Measurements from ENCODE around the gene INPP5F. TPM values are rescaled to one million over a fixed set of nuclear protein-coding genes. Genes with fewer than 3 reads are reported as not detected.
"Not testable (repeated sequence)": the region's sequence is repeated elsewhere in the genome, so short reads cannot be mapped to it uniquely, and the experiment has no call there.

INPP5F gene
- total RNA-seq, 1 donor from 2014 or later, result 18.3 TPM

DNA sequence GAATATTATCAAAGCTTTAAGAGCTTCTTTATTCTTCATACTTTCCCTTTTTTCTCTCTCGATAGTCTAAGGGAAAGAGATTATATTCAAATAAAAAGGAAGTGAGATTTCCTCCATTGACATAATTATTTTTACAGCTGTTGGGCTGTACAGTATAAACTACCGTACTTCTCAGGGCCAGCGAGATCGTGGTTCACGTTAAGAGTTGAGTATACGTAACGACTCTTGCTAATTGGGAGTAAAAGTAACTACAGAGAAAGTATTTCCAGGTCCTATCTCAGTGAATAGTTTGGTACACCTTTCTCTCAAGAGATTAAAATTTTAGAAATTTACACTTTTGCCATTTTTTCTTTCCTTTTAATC is 57.8 kb downstream of the INPP5F start:
- Mint-ChIP-seq H3K4me3 (no peak overlapping the region), H3K27ac (no peak overlapping the region)

DNA sequence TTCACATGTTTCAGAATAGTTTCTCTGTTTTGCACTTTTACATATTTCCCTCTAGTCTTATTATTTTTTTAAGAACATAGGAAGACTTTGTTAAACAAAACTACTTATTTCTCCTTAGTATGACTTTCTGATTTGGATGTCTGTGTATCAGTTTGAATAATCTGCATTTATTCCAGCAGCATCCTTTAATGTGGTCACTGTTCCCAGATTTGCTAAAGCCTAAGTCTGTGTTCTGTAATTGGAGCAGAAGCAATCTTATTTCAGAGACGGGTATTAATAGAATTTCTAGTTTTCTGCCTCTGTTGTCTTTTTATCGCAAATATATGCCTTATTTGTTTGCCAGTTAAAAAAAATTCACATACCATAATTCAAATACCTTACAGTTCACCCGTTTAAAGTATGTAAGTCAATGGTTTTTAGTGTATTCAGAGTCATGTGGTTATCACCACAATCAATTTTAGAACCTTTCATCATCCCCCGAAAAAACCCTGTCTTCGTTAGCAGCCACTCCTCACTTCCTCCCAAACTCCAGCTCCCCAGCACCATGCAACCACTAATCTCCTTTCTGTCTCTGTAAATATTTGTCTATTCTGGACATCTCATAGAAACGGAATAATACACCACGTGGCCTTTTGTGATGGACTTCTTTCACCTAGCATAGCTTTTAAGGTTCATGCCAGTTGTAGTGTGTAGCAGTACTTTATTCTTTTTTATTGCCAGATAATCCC is 58.7 kb downstream of the INPP5F start:
- Mint-ChIP-seq H3K4me1 (peaks cover 23% of the 10 kb centered on the region), H3K9me3 (no peaks in the 10 kb centered on the region), H3K4me3 (peak overlapping the region; percentile 23), H3K36me3 (ENCODE audit: low read depth) (peaks cover 6% of the 10 kb centered on the region), H3K27me3 (no peaks in the 10 kb centered on the region), H3K27ac (peak overlapping the region; percentile 4)
- intact Hi-C loops (cut with micrococcal nuclease), result loop anchor here (5.0 kb wide), 1 partner anchor 48 kb away; no protein-coding TSS in a partner anchor
- peak; percentile 72 for DNase-seq

More for the DNA sequence above, 57.8 kb downstream of the INPP5F start:
- no peak for DNase-seq
- Mint-ChIP-seq H3K27me3 (no peaks in the 10 kb centered on the region), H3K36me3 (ENCODE audit: low read depth) (peaks cover 6% of the 10 kb centered on the region), H3K4me1 (peaks cover 23% of the 10 kb centered on the region), H3K9me3 (no peaks in the 10 kb centered on the region)
- intact Hi-C loops (cut with micrococcal nuclease), result loop anchor here (5.0 kb wide), 1 partner anchor 49 kb away; no protein-coding TSS in a partner anchor

DNA sequence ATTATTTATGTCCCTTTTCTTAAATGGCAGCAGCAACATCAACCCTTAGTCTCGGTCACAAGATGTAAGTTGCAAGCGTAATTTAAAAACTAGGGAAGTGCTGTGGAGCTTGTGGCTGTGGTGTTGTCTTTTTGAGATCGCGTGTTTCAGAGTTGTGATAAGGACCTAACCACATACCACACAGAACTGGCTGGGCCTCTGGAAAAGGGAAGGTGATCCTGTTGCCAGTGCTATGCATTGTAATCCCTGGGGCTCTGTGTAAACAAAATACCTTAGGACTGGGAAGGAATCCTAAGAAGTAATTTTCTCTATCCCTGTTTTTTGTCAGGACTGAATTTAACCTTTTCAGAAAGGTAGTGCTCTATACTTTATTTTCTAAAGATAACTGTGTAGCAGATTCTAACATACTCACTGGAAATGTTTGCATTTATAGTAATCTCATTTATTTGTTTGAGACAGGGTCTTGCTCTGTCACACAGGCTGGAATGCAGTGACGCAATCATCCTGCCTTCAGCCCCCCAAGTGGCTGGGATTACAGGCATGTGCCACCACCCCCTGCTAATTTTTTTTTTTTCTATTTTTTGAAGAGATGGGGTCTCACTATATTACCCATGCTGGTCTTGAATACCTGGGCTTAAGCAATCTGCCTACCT is 60.4 kb downstream of the INPP5F start:
- Mint-ChIP-seq H3K9me3 (no peaks in the 10 kb centered on the region), H3K27ac (no peak overlapping the region), H3K4me1 (peaks cover 23% of the 10 kb centered on the region), H3K27me3 (no peaks in the 10 kb centered on the region), H3K36me3 (ENCODE audit: low read depth) (peaks cover 7% of the 10 kb centered on the region), H3K4me3 (no peak overlapping the region)
- DNase-seq, result no peak
- intact Hi-C loops (cut with micrococcal nuclease), result no loop called here

DNA sequence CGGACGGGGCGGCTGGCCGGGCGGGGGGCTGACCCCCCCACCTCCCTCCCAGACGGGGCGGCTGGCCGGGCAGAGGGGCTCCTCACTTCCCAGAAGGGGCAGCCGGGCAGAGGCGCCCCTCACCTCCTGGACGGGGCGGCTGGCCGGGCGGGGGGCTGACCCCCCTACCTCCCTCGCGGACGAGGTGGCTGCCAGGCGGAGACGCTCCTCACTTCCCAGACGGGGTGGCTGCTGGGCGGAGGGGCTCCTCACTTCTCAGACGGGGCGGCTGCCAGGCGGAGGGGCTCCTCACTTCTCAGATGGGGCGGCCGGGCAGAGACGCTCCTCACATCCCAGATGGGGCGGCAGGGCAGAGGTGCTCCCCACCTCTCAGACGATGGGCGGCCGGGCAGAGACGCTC is 69.3 kb downstream of the INPP5F start:
- H3K36me3 Mint-ChIP-seq (ENCODE audit: low read depth); intact Hi-C loops (cut with micrococcal nuclease); H3K27me3 Mint-ChIP-seq; H3K4me3 Mint-ChIP-seq; H3K27ac Mint-ChIP-seq; H3K9me3 Mint-ChIP-seq; H3K4me1 Mint-ChIP-seq; DNase-seq: not testable (repeated sequence)

DNA sequence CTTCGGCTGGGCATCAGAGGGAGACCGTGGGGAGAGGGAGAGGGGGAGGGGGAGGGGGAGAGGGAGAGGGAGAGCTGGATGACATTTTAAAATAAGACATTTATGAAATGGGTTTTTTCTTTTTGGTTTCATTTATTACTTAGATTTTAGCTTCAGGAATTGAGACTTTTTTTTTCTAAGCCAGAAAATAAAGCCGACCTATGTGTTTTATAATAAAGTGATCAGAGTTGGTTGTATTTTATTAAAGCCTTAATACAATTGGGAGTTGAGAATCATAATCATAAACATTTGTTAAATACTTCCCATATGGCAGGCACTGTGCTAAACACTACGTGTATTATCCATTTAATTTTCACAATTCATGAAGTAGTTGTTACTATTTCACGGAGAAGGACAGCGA is 70.2 kb downstream of the INPP5F start:
- no peak for DNase-seq
- peaks cover 10% of the 10 kb centered on the region for H3K36me3 Mint-ChIP-seq (ENCODE audit: low read depth)
- H3K27ac Mint-ChIP-seq, result no peak overlapping the region
- no peaks in the 10 kb centered on the region for H3K27me3 Mint-ChIP-seq
- intact Hi-C loops (cut with micrococcal nuclease), result no loop called here
- no peaks in the 10 kb centered on the region for H3K9me3 Mint-ChIP-seq
- no peak overlapping the region for H3K4me3 Mint-ChIP-seq
- no peaks in the 10 kb centered on the region for H3K4me1 Mint-ChIP-seq

DNA sequence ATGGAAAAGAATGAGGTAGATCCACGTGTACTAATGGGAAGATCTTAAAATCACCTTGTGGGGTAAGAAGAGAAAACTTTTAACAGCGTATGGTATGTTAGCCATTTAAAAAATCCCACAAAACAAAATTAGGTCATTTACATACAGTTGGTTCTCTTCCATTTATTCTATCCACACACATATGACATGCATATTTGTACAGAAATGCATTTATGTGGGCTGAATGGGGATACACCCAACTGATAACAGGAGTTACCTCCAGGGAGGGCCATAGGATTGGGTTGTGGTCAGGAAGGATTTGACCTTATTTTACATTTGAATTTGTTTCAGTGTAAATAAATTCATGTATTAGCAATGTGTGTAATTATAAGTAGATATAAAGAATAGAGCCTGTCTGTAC is 75.3 kb downstream of the INPP5F start:
- no peaks in the 10 kb centered on the region for H3K27me3 Mint-ChIP-seq
- peaks cover 17% of the 10 kb centered on the region for H3K36me3 Mint-ChIP-seq (ENCODE audit: low read depth)
- no peak overlapping the region for H3K27ac Mint-ChIP-seq
- peaks cover 5% of the 10 kb centered on the region for H3K4me1 Mint-ChIP-seq
- H3K4me3 Mint-ChIP-seq, result no peak overlapping the region
- DNase-seq, result no peak
- intact Hi-C loops (cut with micrococcal nuclease), result no loop called here
- no peaks in the 10 kb centered on the region for H3K9me3 Mint-ChIP-seq

DNA sequence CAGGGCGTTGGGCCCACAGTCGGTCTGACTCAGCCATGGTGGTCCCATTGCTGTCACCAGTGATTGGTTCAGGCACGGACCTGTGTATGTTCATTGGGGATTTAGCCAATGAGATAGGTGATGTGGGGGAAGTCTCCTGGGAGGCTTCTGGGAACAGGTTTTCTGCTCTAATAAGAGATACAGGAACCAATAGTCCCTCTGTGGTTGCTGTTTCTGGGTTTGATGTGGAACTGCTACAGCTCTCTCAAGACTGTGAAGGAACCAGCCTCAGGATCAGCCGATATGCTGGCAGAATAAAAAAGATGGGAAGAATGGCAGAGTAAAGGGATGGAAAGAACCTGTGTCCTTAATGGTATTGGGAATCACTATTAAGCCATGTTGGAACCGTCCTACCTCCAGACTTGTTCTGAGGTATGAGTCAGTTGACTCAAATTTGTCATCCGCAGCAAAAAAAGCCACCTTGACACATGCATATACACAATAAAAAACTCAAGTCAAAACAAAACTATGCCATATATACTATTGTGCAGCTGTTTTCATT is 76.2 kb downstream of the INPP5F start:
- peaks cover 15% of the 10 kb centered on the region for H3K36me3 Mint-ChIP-seq (ENCODE audit: low read depth)
- no peak overlapping the region for H3K4me3 Mint-ChIP-seq
- H3K4me1 Mint-ChIP-seq, result peaks cover 5% of the 10 kb centered on the region
- H3K27me3 Mint-ChIP-seq, result no peaks in the 10 kb centered on the region
- intact Hi-C loops (cut with micrococcal nuclease), result no loop called here
- H3K9me3 Mint-ChIP-seq, result no peaks in the 10 kb centered on the region
- DNase-seq, result no peak
- H3K27ac Mint-ChIP-seq, result no peak overlapping the region

DNA sequence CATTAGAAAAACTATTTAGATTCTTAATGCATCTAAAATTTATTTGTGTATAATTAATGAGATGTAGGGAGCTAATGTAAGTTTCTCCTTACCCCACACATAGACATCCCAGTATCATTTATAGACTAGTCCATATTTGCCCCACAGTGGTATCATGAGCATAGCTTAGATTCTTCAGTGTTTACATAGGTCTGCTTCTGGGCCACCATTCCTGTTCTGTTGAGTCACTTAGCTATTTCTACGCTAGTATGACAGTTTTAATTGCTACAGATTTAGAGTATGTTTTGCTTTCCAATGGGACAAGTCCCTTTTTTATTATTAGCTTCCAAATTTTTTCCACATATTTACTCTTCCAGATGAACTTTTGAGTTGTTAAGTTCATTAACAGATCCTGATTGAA is 77.4 kb downstream of the INPP5F start:
- Mint-ChIP-seq H3K4me3 (no peak overlapping the region), H3K27me3 (no peaks in the 10 kb centered on the region), H3K27ac (no peak overlapping the region), H3K36me3 (ENCODE audit: low read depth) (peaks cover 15% of the 10 kb centered on the region), H3K4me1 (peaks cover 7% of the 10 kb centered on the region), H3K9me3 (no peaks in the 10 kb centered on the region)
- DNase-seq, result no peak
- intact Hi-C loops (cut with micrococcal nuclease), result no loop called here

DNA sequence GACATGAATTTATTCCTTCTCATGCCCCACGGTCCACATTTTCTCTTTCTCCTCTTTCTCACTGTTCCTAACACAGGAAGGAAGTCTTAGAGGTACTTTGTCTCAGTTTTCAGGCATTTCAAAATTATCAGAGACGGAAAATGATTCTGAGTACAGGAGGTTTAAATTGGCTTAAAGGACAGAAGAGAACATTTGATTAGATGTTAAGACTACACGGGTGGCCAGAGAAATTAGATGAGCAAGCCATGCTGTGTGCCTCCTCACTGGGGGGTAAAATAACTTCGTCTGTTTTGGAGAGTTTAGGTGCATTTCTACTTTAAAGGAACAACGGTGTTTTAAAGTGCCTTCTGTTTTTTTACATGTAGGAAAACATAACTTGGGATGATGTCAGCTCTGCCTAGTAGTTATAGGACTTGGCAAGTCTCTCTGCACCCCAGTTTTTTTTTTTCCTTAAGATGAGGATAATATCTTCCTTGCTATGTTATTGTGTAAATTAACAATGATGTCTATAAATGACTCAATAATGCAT is 79.9 kb downstream of the INPP5F start:
- no peaks in the 10 kb centered on the region for H3K27me3 Mint-ChIP-seq
- no peak overlapping the region for H3K4me3 Mint-ChIP-seq
- H3K27ac Mint-ChIP-seq, result no peak overlapping the region
- peaks cover 7% of the 10 kb centered on the region for H3K4me1 Mint-ChIP-seq
- no peak for DNase-seq
- no peaks in the 10 kb centered on the region for H3K9me3 Mint-ChIP-seq
- intact Hi-C loops (cut with micrococcal nuclease), result no loop called here
- peaks cover 14% of the 10 kb centered on the region for H3K36me3 Mint-ChIP-seq (ENCODE audit: low read depth)

DNA sequence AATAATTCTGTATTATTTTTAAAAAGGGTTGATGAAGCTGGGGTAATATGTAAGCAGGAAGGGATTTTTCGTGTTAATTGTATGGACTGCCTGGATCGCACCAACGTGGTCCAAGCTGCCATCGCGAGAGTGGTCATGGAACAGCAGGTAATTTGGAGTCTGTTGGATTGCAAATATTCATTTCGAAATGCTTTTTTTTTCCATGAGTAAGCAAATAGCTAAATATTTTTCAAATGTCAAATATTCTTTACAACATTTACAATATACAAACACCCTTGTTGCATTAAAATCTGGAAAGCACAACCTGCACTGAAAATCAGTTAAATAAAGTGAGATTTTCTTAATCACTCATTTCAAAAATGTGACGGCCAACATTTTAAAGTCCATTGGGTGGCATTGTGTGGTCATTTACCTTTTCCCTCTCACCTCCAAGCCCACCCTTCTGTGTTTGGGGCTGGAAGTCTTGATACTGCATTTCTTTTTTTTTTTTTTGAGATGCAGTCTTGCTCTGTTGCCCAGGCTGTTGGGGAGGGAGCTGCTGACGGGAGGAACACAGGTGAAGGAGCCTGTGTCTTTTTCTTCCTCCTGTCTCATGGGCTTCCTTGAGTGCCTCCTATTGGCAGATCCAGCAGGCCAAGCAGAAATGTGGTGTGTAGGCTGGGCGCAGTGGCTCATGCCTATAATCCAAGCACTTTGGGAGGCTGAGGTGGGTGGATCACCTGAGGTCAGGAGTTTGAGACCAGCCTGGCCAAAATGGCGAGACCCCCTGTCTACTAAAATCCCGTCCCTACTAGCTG is 80.7 kb downstream of the INPP5F start:
- Mint-ChIP-seq H3K4me3 (no peak overlapping the region), H3K27ac (no peak overlapping the region), H3K27me3 (no peaks in the 10 kb centered on the region), H3K9me3 (no peaks in the 10 kb centered on the region), H3K36me3 (ENCODE audit: low read depth) (peaks cover 14% of the 10 kb centered on the region), H3K4me1 (peaks cover 7% of the 10 kb centered on the region)
- intact Hi-C loops (cut with micrococcal nuclease), result no loop called here
- no peak for DNase-seq

DNA sequence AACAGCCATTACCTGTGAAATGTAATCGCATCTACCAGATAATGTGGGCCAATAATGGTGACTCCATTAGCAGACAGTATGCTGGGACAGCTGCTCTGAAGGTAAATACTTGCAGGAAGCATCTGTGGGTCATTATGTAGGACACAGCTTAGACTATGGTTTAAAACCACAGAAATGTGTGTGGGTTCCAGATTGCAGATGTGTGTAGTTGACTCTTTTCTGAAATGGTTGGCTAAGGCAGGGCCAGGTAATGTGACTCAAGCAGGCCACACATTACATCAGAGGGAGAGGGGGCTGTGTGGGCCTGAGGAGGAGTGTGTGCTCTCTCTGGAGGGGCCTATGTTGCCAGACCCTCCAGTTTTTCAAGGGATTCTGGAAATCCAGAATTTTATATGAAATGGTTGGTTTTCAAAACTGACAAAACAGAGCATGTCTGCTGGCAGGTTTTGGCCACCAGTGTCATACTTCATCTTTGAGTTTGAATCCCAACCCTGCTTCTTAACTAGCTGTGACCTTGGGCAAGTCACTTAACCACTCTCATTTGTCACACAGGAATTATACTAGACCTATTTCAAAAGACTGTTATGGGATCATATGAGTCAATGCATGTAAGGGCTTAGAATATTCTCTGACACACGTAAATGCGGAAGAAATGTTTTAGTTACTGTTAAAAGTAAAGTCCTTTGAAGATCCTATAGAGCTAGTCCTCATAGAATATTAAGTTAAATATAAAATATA is 82.3 kb downstream of the INPP5F start:
- Mint-ChIP-seq H3K36me3 (ENCODE audit: low read depth) (peaks cover 15% of the 10 kb centered on the region), H3K9me3 (no peaks in the 10 kb centered on the region), H3K4me1 (peaks cover 2% of the 10 kb centered on the region), H3K4me3 (no peak overlapping the region), H3K27me3 (no peaks in the 10 kb centered on the region), H3K27ac (no peak overlapping the region)
- no peak for DNase-seq
- intact Hi-C loops (cut with micrococcal nuclease), result no loop called here

DNA sequence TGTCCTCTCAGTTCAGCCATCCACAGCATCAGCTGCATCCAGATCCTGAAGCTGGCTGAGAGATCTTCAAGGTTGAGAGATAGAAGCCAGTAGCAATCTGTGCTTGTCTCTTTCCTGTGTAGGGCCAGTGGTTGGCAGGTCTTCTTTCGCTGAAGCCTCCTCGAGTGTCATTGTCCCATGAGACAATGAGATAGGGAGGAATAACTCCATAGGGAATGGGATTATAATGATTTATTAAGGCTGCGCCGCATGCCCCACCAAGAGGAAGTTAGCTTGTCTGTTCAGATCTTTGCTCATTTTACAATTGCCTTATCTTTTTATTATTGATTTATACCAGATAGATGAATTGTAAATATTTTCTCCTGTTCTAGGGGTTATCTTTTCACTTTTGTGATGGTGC is 85.3 kb downstream of the INPP5F start:
- Mint-ChIP-seq H3K9me3 (no peaks in the 10 kb centered on the region), H3K36me3 (ENCODE audit: low read depth) (peaks cover 6% of the 10 kb centered on the region), H3K4me1 (peaks cover 2% of the 10 kb centered on the region), H3K4me3 (no peak overlapping the region), H3K27me3 (no peaks in the 10 kb centered on the region), H3K27ac (no peak overlapping the region)
- no peak for DNase-seq
- intact Hi-C loops (cut with micrococcal nuclease), result no loop called here

DNA sequence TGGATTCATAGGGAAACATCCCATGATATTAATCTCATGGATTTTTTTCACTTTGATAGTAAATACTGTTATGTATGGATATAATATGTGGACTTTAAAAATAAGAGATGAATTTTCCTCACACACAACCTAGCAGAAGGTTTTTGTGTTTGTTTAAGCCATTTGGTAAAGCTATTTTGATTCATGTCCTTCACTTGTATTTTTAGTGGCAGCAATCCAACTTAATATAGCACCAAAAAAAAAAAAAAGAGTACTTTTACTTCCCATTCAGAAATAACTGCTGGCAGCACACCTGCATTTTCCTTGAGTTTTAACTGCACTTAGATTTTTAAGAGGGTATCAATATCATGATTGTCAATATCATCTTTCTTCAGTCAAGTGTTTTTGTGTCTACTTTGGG is 86.8 kb downstream of the INPP5F start:
- no peak for DNase-seq
- intact Hi-C loops (cut with micrococcal nuclease), result no loop called here
- Mint-ChIP-seq H3K27ac (no peak overlapping the region), H3K27me3 (no peaks in the 10 kb centered on the region), H3K9me3 (no peaks in the 10 kb centered on the region), H3K36me3 (ENCODE audit: low read depth) (peaks cover 6% of the 10 kb centered on the region), H3K4me3 (no peak overlapping the region), H3K4me1 (peaks cover 6% of the 10 kb centered on the region)

Data from activated CD4-positive, alpha-beta T cell treated with anti-CD3 and anti-CD28 coated beads, Interleukin-2, amount 10 ng/mL, durations not matched to agents 24 days and 14 days (primary cell).